SU-DHL-6 (cell line): Measurements from ENCODE around the gene THBS3.

Experiments used
- H2AFZ ChIP-seq: fragments of 200-600 bp; sonication (generic); 2 replicates; pipeline ENCODE4 v1.6.1; 2014; ENCODE audit warnings: low read depth, mild to moderate bottlenecking, moderate library complexity, mixed read lengths, antibody characterized with exemption, low read length; ENCODE audit not compliant: severe bottlenecking
- H3F3A ChIP-seq: fragments of 200-600 bp; shearing (Covaris generic); 2 replicates; pipeline ENCODE4 v1.6.0; 2016; ENCODE audit warnings: antibody characterized with exemption, mild to moderate bottlenecking; ENCODE audit not compliant: insufficient read depth
- H3K27ac ChIP-seq: fragments of 200-600 bp; sonication (generic); 2 replicates; pipeline ENCODE4 v1.5.1; 2016; ENCODE audit warnings: low read depth, mild to moderate bottlenecking, low read length, moderate library complexity, mixed read lengths
- H3K27me3 ChIP-seq: fragments of 200-600 bp; sonication (generic), shearing (Covaris generic); 2 replicates; pipeline ENCODE4 v1.6.0; 2014; ENCODE audit warnings: mild to moderate bottlenecking, low read length
- H3K36me3 ChIP-seq: fragments of 200-600 bp; sonication (generic); 2 replicates; pipeline ENCODE4 v1.6.1; 2014; ENCODE audit warnings: mild to moderate bottlenecking, low read length, mixed read lengths
- H3K4me2 ChIP-seq: fragments of 300-600, 200-600 bp; shearing (Covaris generic), sonication (generic); 2 replicates; pipeline ENCODE4 v1.6.0; 2014; ENCODE audit warnings: low read length, low read depth, mild to moderate bottlenecking; ENCODE audit not compliant: poor library complexity, severe bottlenecking
- H3K4me3 ChIP-seq: fragments of 200-600 bp; sonication (generic); 2 replicates; pipeline ENCODE4 v1.5.1; 2014; ENCODE audit warnings: antibody characterized with exemption, low read length, mild to moderate bottlenecking, mixed read lengths; ENCODE audit not compliant: insufficient read depth, poor library complexity, severe bottlenecking
- H3K79me2 ChIP-seq: fragments of 200-600 bp; sonication (generic); 2 replicates; pipeline ENCODE4 v1.6.1; 2014; ENCODE audit warnings: mild to moderate bottlenecking, low read length, moderate library complexity; ENCODE audit not compliant: insufficient read depth
- H3K9ac ChIP-seq: fragments of 200-600 bp; sonication (generic); 2 replicates; pipeline ENCODE4 v1.7.0; 2014; ENCODE audit warnings: mild to moderate bottlenecking, low read length
- H3K9me2 ChIP-seq: fragments of 200-600 bp; sonication (generic); replicated peaks from 2 replicates; pipeline ENCODE4 v1.6.1; 2014; ENCODE audit warnings: low read length; ENCODE audit not compliant: insufficient read depth
- H3K9me3 ChIP-seq: fragments of 200-600 bp; sonication (generic); 2 replicates; pipeline ENCODE4 v1.6.1; 2014; ENCODE audit warnings: low read length, mixed read lengths; ENCODE audit not compliant: insufficient read depth
- H4K20me1 ChIP-seq: fragments of 200-600 bp; sonication (generic); 2 replicates; pipeline ENCODE4 v1.6.1; 2014; ENCODE audit warnings: low read depth, mild to moderate bottlenecking, antibody characterized with exemption, low read length, moderate library complexity, mixed read lengths
- EZH2phosphoT487 ChIP-seq: fragments of 200-600 bp; sonication (generic), shearing (Covaris generic); conservative IDR thresholded peaks from 2 replicates; pipeline ENCODE4 v1.6.1; 2018; ENCODE audit warnings: mild to moderate bottlenecking, antibody characterized with exemption, low read length, moderate library complexity, mixed read lengths
- TF ChIP-seq, protein P1 (sequence below): fragments of 200-600 bp; sonication (generic); IDR thresholded peaks from one replicate; pipeline ENCODE4 v1.5.1; 2017; ENCODE audit warnings: antibody characterized with exemption, mild to moderate bottlenecking, low read length, moderate library complexity; ENCODE audit not compliant: insufficient read depth, poor library complexity, severe bottlenecking

THBS3 gene

DNA sequence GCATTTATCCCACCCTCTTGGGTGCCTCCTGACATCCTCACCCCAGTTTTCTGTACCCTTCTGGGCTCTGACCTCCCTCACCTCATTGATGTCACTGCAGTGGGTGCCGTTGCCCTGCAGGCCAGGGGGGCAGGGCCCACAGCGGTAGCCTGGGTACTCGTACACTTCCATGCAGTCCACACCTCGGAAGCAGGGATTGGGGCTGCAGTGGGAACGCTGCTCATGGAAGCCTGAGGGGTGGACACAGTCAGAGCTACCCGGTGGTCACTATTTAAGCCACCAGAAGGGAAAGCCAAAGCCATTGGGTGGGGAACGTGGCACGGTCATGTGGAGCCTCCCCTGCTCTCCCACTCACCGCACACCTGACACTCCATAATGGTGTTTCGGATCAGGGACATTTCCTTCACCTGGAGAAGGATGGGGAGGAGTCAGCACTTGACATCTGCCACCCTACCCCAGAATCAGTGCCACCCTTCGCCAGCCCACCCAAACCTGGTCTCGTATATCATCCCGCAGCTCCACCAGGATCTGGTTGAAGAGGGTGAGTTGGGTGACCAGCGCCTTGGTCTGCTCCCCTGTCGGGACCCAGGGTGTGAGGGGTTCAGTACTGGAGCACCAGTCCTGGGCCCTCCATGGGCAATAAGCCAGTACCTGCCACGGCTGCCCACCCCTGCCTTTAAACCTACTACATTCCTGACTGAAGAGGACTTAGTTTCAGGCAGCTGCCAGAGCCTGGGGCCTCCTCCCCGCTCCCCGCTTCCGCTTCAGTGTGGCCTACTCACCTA is 4.8 kb downstream of the THBS3 start:
- Histone ChIP-seq H3K9me2 (no peaks in the 10 kb centered on the region), H3K4me2 (no peak overlapping the region), H4K20me1 (no peaks in the 10 kb centered on the region), H2AFZ (no peak overlapping the region), H3K4me3 (no peak overlapping the region), H3K9me3 (no peaks in the 10 kb centered on the region), H3K9ac (no peak overlapping the region), H3K27me3 (no peaks in the 10 kb centered on the region), H3K79me2 (no peaks in the 10 kb centered on the region), H3K36me3 (no peaks in the 10 kb centered on the region), H3F3A (peaks cover 8% of the 10 kb centered on the region), H3K27ac (no peak overlapping the region)
- TF ChIP-seq EZH2phosphoT487: no peak
- TF ChIP-seq, protein P1, sequence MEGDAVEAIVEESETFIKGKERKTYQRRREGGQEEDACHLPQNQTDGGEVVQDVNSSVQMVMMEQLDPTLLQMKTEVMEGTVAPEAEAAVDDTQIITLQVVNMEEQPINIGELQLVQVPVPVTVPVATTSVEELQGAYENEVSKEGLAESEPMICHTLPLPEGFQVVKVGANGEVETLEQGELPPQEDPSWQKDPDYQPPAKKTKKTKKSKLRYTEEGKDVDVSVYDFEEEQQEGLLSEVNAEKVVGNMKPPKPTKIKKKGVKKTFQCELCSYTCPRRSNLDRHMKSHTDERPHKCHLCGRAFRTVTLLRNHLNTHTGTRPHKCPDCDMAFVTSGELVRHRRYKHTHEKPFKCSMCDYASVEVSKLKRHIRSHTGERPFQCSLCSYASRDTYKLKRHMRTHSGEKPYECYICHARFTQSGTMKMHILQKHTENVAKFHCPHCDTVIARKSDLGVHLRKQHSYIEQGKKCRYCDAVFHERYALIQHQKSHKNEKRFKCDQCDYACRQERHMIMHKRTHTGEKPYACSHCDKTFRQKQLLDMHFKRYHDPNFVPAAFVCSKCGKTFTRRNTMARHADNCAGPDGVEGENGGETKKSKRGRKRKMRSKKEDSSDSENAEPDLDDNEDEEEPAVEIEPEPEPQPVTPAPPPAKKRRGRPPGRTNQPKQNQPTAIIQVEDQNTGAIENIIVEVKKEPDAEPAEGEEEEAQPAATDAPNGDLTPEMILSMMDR: no peak

DNA sequence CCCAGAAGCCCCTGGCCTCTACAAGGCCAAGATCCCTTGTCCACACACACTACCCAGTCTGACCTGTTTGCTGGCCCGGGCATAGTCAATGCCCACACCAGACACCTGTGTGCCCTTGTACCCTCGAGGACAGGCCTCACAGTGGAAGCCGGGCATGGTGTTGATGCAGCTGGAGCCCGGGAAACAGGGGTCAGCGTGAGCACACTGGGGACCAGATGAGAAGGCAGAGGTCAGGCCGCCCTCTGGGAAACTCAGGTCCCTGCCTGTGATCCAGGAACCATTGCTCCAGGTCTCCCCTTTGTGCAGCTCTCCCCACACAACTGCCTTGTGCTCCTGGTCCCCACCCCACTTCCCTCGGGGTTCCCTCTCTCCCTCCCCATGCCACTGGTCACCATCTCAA is 5.5 kb downstream of the THBS3 start:
- H4K20me1 ChIP-seq: no peaks in the 10 kb centered on the region
- no peak overlapping the region for H3K9ac ChIP-seq
- H3K79me2 ChIP-seq: no peaks in the 10 kb centered on the region
- no peaks in the 10 kb centered on the region for H3K9me3 ChIP-seq
- H2AFZ ChIP-seq: no peak overlapping the region
- H3K27ac ChIP-seq: no peak overlapping the region
- TF ChIP-seq, protein P1: no peak
- no peak for TF ChIP-seq EZH2phosphoT487
- no peak overlapping the region for H3K4me2 ChIP-seq
- no peak overlapping the region for H3K4me3 ChIP-seq
- 0 out of 2 replicates have a peak, but pooled peaks cover 3% of the 10 kb centered on the region for H3F3A ChIP-seq
- no peaks in the 10 kb centered on the region for H3K36me3 ChIP-seq
- no peaks in the 10 kb centered on the region for H3K9me2 ChIP-seq
- no peaks in the 10 kb centered on the region for H3K27me3 ChIP-seq

DNA sequence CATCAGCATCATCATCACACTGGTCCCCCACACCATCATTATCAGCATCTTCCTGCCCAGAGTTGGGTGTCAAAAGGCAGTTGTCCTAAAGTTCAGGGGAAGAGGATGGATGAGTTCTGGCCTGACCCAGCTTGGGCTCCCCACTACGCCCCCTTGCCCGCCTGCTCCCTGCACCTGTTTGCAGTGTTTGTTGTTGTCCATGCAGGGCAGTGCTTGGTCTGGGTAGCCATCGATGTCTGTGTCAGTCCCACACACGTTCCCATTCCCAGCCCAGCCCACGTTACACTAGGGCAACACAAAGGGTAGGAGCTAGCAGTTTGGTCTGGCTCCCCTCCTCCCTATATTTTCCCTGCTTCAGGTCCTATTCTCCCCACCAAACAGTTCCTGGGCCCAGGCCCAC is 6.8 kb downstream of the THBS3 start:
- Histone ChIP-seq H3K4me2 (no peak overlapping the region), H3K27ac (no peak overlapping the region), H3K79me2 (no peaks in the 10 kb centered on the region), H3K9me3 (no peaks in the 10 kb centered on the region), H3K27me3 (no peaks in the 10 kb centered on the region), H3F3A (no peaks in the 10 kb centered on the region), H3K9me2 (no peaks in the 10 kb centered on the region), H4K20me1 (no peaks in the 10 kb centered on the region), H2AFZ (no peak overlapping the region), H3K36me3 (no peaks in the 10 kb centered on the region), H3K4me3 (no peak overlapping the region), H3K9ac (no peak overlapping the region)
- no peak for TF ChIP-seq EZH2phosphoT487
- TF ChIP-seq, protein P1: no peak
